ENCODE measurements around the gene ZNF516. TPM values are rescaled to one million over a fixed set of nuclear protein-coding genes. Genes with fewer than 3 reads are reported as not detected.

Gene ZNF516
- total and polyA plus RNA-seq, 4 donors = 2.5 to 12.2 (median 7.6) TPM

GRCh38 chr18:76461148-76461547 is 33.9 kb downstream of the ZNF516 start:
- no peak overlapping the region for H3K4me3 ChIP-seq (ENCODE audit: low read depth in 1 of 3, low read length in 3 of 3)
- peaks cover 0 to 6% (median under 1%) of the 10 kb centered on the region in 4 donors for H3K36me3 ChIP-seq (ENCODE audit: control insufficient read depth in 4 of 4, insufficient read depth in 3 of 4, low read depth in 1 of 4, low read length in 3 of 4)
- no peak overlapping the region for H3K9ac ChIP-seq (ENCODE audit: low read depth in 1 of 2, low read length in 2 of 2)
- DNase-seq (ENCODE audit: low spot score) = no peak
- H3K4me1 ChIP-seq (ENCODE audit: control insufficient read depth in 4 of 4, insufficient read depth in 4 of 4, low read length in 3 of 4) = no peaks in the 10 kb centered on the region
- H3K27me3 ChIP-seq (ENCODE audit: control insufficient read depth in 4 of 4, insufficient read depth in 4 of 4, low read length in 3 of 4) = no peaks in the 10 kb centered on the region
- H3K9me3 ChIP-seq (ENCODE audit: control insufficient read depth in 4 of 4, low read length in 3 of 4) = no peaks in the 10 kb centered on the region
- no peak for TF ChIP-seq HNF4A (conservative IDR thresholded peaks at IDR 0.05)
- TF ChIP-seq HNF4G (IDR thresholded peaks at IDR 0.05) = no peak
- TF ChIP-seq GABPA (IDR thresholded peaks at IDR 0.05 in 1 of 2, conservative IDR thresholded peaks at IDR 0.05 in 1 of 2) = no peak
- no peak for TF ChIP-seq SP1 (IDR thresholded peaks at IDR 0.05)
- TF ChIP-seq FOXA1 (IDR thresholded peaks at IDR 0.05) = no peak
- 97% methylated on average over 8 of the region's 8 CpGs for WGBS
- no peak overlapping the region for H3K27ac ChIP-seq (ENCODE audit: low read depth in 1 of 2, low read length in 2 of 2)

DNA sequence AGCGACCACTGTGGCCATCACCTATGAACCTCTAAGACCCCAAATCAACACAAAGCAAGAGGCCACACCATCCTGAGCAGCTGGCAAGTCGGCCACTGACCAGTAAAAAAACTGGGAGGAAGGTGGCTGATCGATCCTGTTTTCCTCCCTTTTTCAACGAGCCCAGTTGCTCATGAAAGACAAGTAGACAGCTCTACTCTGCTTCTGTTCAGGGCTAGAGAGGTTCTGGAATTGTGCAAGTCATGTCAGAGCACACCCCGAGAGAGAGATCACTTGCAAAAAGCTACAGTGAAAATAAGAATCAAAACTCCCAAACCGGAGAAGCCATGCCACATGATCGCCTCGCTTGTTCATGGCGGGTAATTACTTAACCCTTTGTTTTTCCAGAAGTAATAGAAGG is 34.6 kb downstream of the ZNF516 start:
- DNase-seq (ENCODE audit: low spot score) = no peak
- H3K27ac ChIP-seq (ENCODE audit: low read depth in 1 of 2, low read length in 2 of 2) = no peak overlapping the region
- no peak overlapping the region for H3K4me3 ChIP-seq (ENCODE audit: low read depth in 1 of 3, low read length in 3 of 3)
- TF ChIP-seq, protein P1, sequence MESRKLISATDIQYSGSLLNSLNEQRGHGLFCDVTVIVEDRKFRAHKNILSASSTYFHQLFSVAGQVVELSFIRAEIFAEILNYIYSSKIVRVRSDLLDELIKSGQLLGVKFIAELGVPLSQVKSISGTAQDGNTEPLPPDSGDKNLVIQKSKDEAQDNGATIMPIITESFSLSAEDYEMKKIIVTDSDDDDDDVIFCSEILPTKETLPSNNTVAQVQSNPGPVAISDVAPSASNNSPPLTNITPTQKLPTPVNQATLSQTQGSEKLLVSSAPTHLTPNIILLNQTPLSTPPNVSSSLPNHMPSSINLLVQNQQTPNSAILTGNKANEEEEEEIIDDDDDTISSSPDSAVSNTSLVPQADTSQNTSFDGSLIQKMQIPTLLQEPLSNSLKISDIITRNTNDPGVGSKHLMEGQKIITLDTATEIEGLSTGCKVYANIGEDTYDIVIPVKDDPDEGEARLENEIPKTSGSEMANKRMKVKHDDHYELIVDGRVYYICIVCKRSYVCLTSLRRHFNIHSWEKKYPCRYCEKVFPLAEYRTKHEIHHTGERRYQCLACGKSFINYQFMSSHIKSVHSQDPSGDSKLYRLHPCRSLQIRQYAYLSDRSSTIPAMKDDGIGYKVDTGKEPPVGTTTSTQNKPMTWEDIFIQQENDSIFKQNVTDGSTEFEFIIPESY (IDR thresholded peaks at IDR 0.05) = no peak
- TF ChIP-seq NR2F2 (IDR thresholded peaks at IDR 0.05) (no peak), REST (IDR thresholded peaks at IDR 0.05) (no peak), HNF4A (conservative IDR thresholded peaks at IDR 0.05) (no peak), SP1 (IDR thresholded peaks at IDR 0.05) (no peak), GABPA (IDR thresholded peaks at IDR 0.05 in 1 of 2, conservative IDR thresholded peaks at IDR 0.05 in 1 of 2) (no peak), RAD21 (IDR thresholded peaks at IDR 0.05) (no peak), RXRA (IDR thresholded peaks at IDR 0.05) (no peak)
- TF ChIP-seq, protein P2, sequence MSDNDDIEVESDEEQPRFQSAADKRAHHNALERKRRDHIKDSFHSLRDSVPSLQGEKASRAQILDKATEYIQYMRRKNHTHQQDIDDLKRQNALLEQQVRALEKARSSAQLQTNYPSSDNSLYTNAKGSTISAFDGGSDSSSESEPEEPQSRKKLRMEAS (IDR thresholded peaks at IDR 0.05) = no peak
- H3K36me3 ChIP-seq (ENCODE audit: control insufficient read depth in 4 of 4, insufficient read depth in 3 of 4, low read depth in 1 of 4, low read length in 3 of 4) = peaks cover 0 to 6% (median under 1%) of the 10 kb centered on the region in 4 donors
- H3K27me3 ChIP-seq (ENCODE audit: control insufficient read depth in 4 of 4, insufficient read depth in 4 of 4, low read length in 3 of 4) = no peaks in the 10 kb centered on the region
- no peak overlapping the region for H3K9ac ChIP-seq (ENCODE audit: low read depth in 1 of 2, low read length in 2 of 2)
- H3K4me1 ChIP-seq (ENCODE audit: control insufficient read depth in 4 of 4, insufficient read depth in 4 of 4, low read length in 3 of 4) = no peaks in the 10 kb centered on the region
- 88% methylated on average over 9 of the region's 9 CpGs for WGBS
- no peaks in the 10 kb centered on the region for H3K9me3 ChIP-seq (ENCODE audit: control insufficient read depth in 4 of 4, low read length in 3 of 4)

- 90% methylated on average over 26 of the region's 26 CpGs for whole genome bisulfite sequencing
- no peaks in the 10 kb centered on the region for H3K9me3 ChIP-seq (ENCODE audit: control insufficient read depth in 4 of 4, low read length in 3 of 4)
- no peaks in the 10 kb centered on the region for H3K27me3 ChIP-seq (ENCODE audit: control insufficient read depth in 4 of 4, insufficient read depth in 4 of 4, low read length in 3 of 4)
- no peak overlapping the region for H3K9ac ChIP-seq (ENCODE audit: low read depth in 1 of 2, low read length in 2 of 2)
- peak in 1 of 2 donors; percentile 13 for TF ChIP-seq RAD21 (IDR thresholded peaks at IDR 0.05)
- no peak for TF ChIP-seq NR2F2 (IDR thresholded peaks at IDR 0.05)
- no peak overlapping the region for H3K27ac ChIP-seq (ENCODE audit: low read depth in 1 of 2, low read length in 2 of 2)
- H3K4me1 ChIP-seq (ENCODE audit: control insufficient read depth in 4 of 4, insufficient read depth in 4 of 4, low read length in 3 of 4) = peaks cover 0 to 4% (median 0%) of the 10 kb centered on the region in 4 donors
- H3K36me3 ChIP-seq (ENCODE audit: control insufficient read depth in 4 of 4, insufficient read depth in 3 of 4, low read depth in 1 of 4, low read length in 3 of 4) = peaks cover 0 to 6% (median under 1%) of the 10 kb centered on the region in 4 donors
- no peak overlapping the region for H3K4me3 ChIP-seq (ENCODE audit: low read depth in 1 of 3, low read length in 3 of 3)
- DNase-seq (ENCODE audit: low spot score) = no peak
Measured at GRCh38 chr18:76459687-76460350, 35.2 kb downstream of the ZNF516 start.

Measured in liver (tissue), 9 donors.